ENCODE results near the gene RAD18. TPM values are rescaled to one million over a fixed set of nuclear protein-coding genes. Genes with fewer than 3 reads are reported as not detected.

Gene RAD18
- total RNA-seq, 1 donor from 2014 or later, result 6.0 TPM

GRCh38 chr3:8988384-8988655 is 25.0 kb upstream of the RAD18 start:
- TF ChIP-seq EZH2 (IDR thresholded peaks at IDR 0.05; ENCODE audit: insufficient read depth, low read length) (no peak), CTCF (IDR thresholded peaks at IDR 0.05; ENCODE audit: insufficient read depth, low read depth, low read length) (no peak)
- no peak overlapping the region for H3K27ac Mint-ChIP-seq (ENCODE audit: unreplicated experiment)
- FAIRE-seq (no peak), DNase-seq (ENCODE audit: low read depth) (no peak)
- no peaks in the 10 kb centered on the region for H3K4me1 ChIP-seq (ENCODE audit: insufficient read depth, low read length)
- no peaks in the 10 kb centered on the region for H3K9me3 Mint-ChIP-seq (ENCODE audit: unreplicated experiment)
- no peaks in the 10 kb centered on the region for H3K36me3 ChIP-seq (ENCODE audit: insufficient read depth, low read length)
- H2AFZ ChIP-seq (ENCODE audit: low read depth, low read length), result no peak overlapping the region
- no peak overlapping the region for H3K4me3 Mint-ChIP-seq (ENCODE audit: unreplicated experiment)
- H3K4me3 ChIP-seq (ENCODE audit: insufficient read depth, low read depth, low read length), result no peak overlapping the region
- H3K4me2 ChIP-seq (ENCODE audit: low read length), result no peak overlapping the region
- no peaks in the 10 kb centered on the region for H3K27me3 Mint-ChIP-seq (ENCODE audit: low read depth, unreplicated experiment)
- H3K36me3 Mint-ChIP-seq (ENCODE audit: low read depth, unreplicated experiment), result no peaks in the 10 kb centered on the region
- no peaks in the 10 kb centered on the region for H3K27me3 ChIP-seq (ENCODE audit: insufficient read depth, low read length)
- no peak overlapping the region for H3K9ac ChIP-seq (ENCODE audit: low read length)
- H3K79me2 ChIP-seq (ENCODE audit: insufficient read depth, low read length), result no peaks in the 10 kb centered on the region
- H3K27ac ChIP-seq (ENCODE audit: low read depth, low read length), result no peak overlapping the region
- no peaks in the 10 kb centered on the region for H4K20me1 ChIP-seq (ENCODE audit: insufficient read depth, low read length)
- H3K9me3 ChIP-seq (ENCODE audit: insufficient read depth, low read depth, low read length), result no peaks in the 10 kb centered on the region
- H3K4me1 Mint-ChIP-seq (ENCODE audit: low read depth, unreplicated experiment), result peaks cover 15% of the 10 kb centered on the region

- FAIRE-seq, result no peak
- no peaks in the 10 kb centered on the region for H3K27me3 Mint-ChIP-seq (ENCODE audit: low read depth, unreplicated experiment)
- H3K4me1 Mint-ChIP-seq (ENCODE audit: low read depth, unreplicated experiment), result peaks cover 15% of the 10 kb centered on the region
- H3K4me2 ChIP-seq (ENCODE audit: low read length), result peak overlapping the region; percentile 40
- no peak overlapping the region for H3K27ac ChIP-seq (ENCODE audit: low read depth, low read length)
- peak; percentile 14 for DNase-seq (ENCODE audit: low read depth)
- no peak overlapping the region for H2AFZ ChIP-seq (ENCODE audit: low read depth, low read length)
- no peaks in the 10 kb centered on the region for H4K20me1 ChIP-seq (ENCODE audit: insufficient read depth, low read length)
- H3K9me3 Mint-ChIP-seq (ENCODE audit: unreplicated experiment), result no peaks in the 10 kb centered on the region
- peak overlapping the region; percentile 48 for H3K27ac Mint-ChIP-seq (ENCODE audit: unreplicated experiment)
- peak overlapping the region; percentile 27 for H3K4me3 Mint-ChIP-seq (ENCODE audit: unreplicated experiment)
- no peak overlapping the region for H3K4me3 ChIP-seq (ENCODE audit: insufficient read depth, low read depth, low read length)
- H3K36me3 ChIP-seq (ENCODE audit: insufficient read depth, low read length), result no peaks in the 10 kb centered on the region
- H3K36me3 Mint-ChIP-seq (ENCODE audit: low read depth, unreplicated experiment), result no peaks in the 10 kb centered on the region
- H3K79me2 ChIP-seq (ENCODE audit: insufficient read depth, low read length), result no peaks in the 10 kb centered on the region
- no peak overlapping the region for H3K9ac ChIP-seq (ENCODE audit: low read length)
- peak; percentile 65 for TF ChIP-seq CTCF (IDR thresholded peaks at IDR 0.05; ENCODE audit: insufficient read depth, low read depth, low read length)
- TF ChIP-seq EZH2 (IDR thresholded peaks at IDR 0.05; ENCODE audit: insufficient read depth, low read length), result no peak
- no peaks in the 10 kb centered on the region for H3K27me3 ChIP-seq (ENCODE audit: insufficient read depth, low read length)
- no peaks in the 10 kb centered on the region for H3K4me1 ChIP-seq (ENCODE audit: insufficient read depth, low read length)
- no peaks in the 10 kb centered on the region for H3K9me3 ChIP-seq (ENCODE audit: insufficient read depth, low read depth, low read length)
These were observed 24.5 kb upstream of the RAD18 start for GRCh38 chr3:8987645-8988383.

GRCh38 chr3:8987226-8987625 is 24.0 kb upstream of the RAD18 start:
- no peaks in the 10 kb centered on the region for H3K36me3 Mint-ChIP-seq (ENCODE audit: low read depth, unreplicated experiment)
- H3K4me3 Mint-ChIP-seq (ENCODE audit: unreplicated experiment), result no peak overlapping the region
- no peaks in the 10 kb centered on the region for H3K27me3 Mint-ChIP-seq (ENCODE audit: low read depth, unreplicated experiment)
- TF ChIP-seq EZH2 (IDR thresholded peaks at IDR 0.05; ENCODE audit: insufficient read depth, low read length), result no peak
- no peak overlapping the region for H2AFZ ChIP-seq (ENCODE audit: low read depth, low read length)
- H3K9ac ChIP-seq (ENCODE audit: low read length), result no peak overlapping the region
- FAIRE-seq (no peak), DNase-seq (ENCODE audit: low read depth) (no peak)
- H3K9me3 Mint-ChIP-seq (ENCODE audit: unreplicated experiment), result no peaks in the 10 kb centered on the region
- H3K4me3 ChIP-seq (ENCODE audit: insufficient read depth, low read depth, low read length), result no peak overlapping the region
- H3K4me2 ChIP-seq (ENCODE audit: low read length), result no peak overlapping the region
- H3K4me1 Mint-ChIP-seq (ENCODE audit: low read depth, unreplicated experiment), result peaks cover 20% of the 10 kb centered on the region
- no peaks in the 10 kb centered on the region for H3K36me3 ChIP-seq (ENCODE audit: insufficient read depth, low read length)
- no peaks in the 10 kb centered on the region for H3K9me3 ChIP-seq (ENCODE audit: insufficient read depth, low read depth, low read length)
- H3K27me3 ChIP-seq (ENCODE audit: insufficient read depth, low read length), result peaks cover 2% of the 10 kb centered on the region
- no peak overlapping the region for H3K27ac Mint-ChIP-seq (ENCODE audit: unreplicated experiment)
- no peaks in the 10 kb centered on the region for H4K20me1 ChIP-seq (ENCODE audit: insufficient read depth, low read length)
- H3K27ac ChIP-seq (ENCODE audit: low read depth, low read length), result no peak overlapping the region
- H3K4me1 ChIP-seq (ENCODE audit: insufficient read depth, low read length), result no peaks in the 10 kb centered on the region
- H3K79me2 ChIP-seq (ENCODE audit: insufficient read depth, low read length), result no peaks in the 10 kb centered on the region

Measured in astrocyte (in vitro differentiated cells and primary cell).